HG02852 (cell line): ENCODE data around the gene SLF2.

ENCODE experiments used
- ATAC-seq: cut with Tn5 transposase; IDR thresholded peaks from one replicate; pipeline ENCODE4 v1.9.1; 2021; ENCODE audit warnings: mild to moderate bottlenecking, moderate library complexity; ENCODE audit not compliant: unreplicated experiment

The SLF2 gene

GRCh38 chr10:100899171-100899570 is 13.6 kb upstream of the SLF2 start:
- ATAC-seq = no peak

- no peak for ATAC-seq
Measured at GRCh38 chr10:100901051-100901450, 11.7 kb upstream of the SLF2 start.

GRCh38 chr10:100902622-100903021 is 10.1 kb upstream of the SLF2 start:
- ATAC-seq = no peak

GRCh38 chr10:100904917-100905316 is 7.8 kb upstream of the SLF2 start:
- ATAC-seq = peak; percentile 59

GRCh38 chr10:100907175-100907574 is 5.6 kb upstream of the SLF2 start:
- no peak for ATAC-seq

- ATAC-seq = no peak
Measured at GRCh38 chr10:100907773-100908363, 4.9 kb upstream of the SLF2 start.

- ATAC-seq = no peak
Measured at GRCh38 chr10:100908378-100908777, 4.4 kb upstream of the SLF2 start.

- ATAC-seq = no peak
Measured at GRCh38 chr10:100909501-100910263, 3.1 kb upstream of the SLF2 start.

- ATAC-seq = no peak
Measured at GRCh38 chr10:100911472-100911871, 1.3 kb upstream of the SLF2 start.

- no peak for ATAC-seq
Measured at GRCh38 chr10:100912013-100912604, 654 bp upstream of the SLF2 start.

- no peak for ATAC-seq
Measured at GRCh38 chr10:100913470-100913865, 705 bp downstream of the SLF2 start.

GRCh38 chr10:100917071-100917470 is 4.3 kb downstream of the SLF2 start:
- ATAC-seq = no peak

GRCh38 chr10:100923580-100923979 is 10.8 kb downstream of the SLF2 start:
- ATAC-seq = no peak

GRCh38 chr10:100927266-100927665 is 14.5 kb downstream of the SLF2 start:
- ATAC-seq = no peak

GRCh38 chr10:100928039-100928438 is 15.3 kb downstream of the SLF2 start:
- no peak for ATAC-seq

- ATAC-seq = no peak
Measured at GRCh38 chr10:100930368-100930767, 17.6 kb downstream of the SLF2 start.

GRCh38 chr10:100934084-100934659 is 21.4 kb downstream of the SLF2 start:
- no peak for ATAC-seq

- no peak for ATAC-seq
Measured at GRCh38 chr10:100939763-100940344, 27.1 kb downstream of the SLF2 start.

- ATAC-seq = no peak
Measured at GRCh38 chr10:100942229-100942628, 29.5 kb downstream of the SLF2 start.

- ATAC-seq = no peak
Measured at GRCh38 chr10:100943508-100943907, 30.7 kb downstream of the SLF2 start.

GRCh38 chr10:100945754-100946153 is 33.0 kb downstream of the SLF2 start:
- no peak for ATAC-seq

- ATAC-seq = no peak
Measured at GRCh38 chr10:100948916-100949315, 36.2 kb downstream of the SLF2 start.
